HG03159 (cell line): ENCODE data around the gene VCL.
"Not testable (repeated sequence)": the region's sequence is repeated elsewhere in the genome, so short reads cannot be mapped to it uniquely, and the experiment has no call there.

ENCODE experiments used
- ATAC-seq: cut with Tn5 transposase; IDR thresholded peaks from one replicate; pipeline ENCODE4 v1.9.1; 2021; ENCODE audit warnings: mild to moderate bottlenecking, moderate library complexity; ENCODE audit not compliant: unreplicated experiment

The VCL gene

GRCh38 chr10:73971636-73972354, 26.1 kb upstream of the VCL start:
- ATAC-seq: no peak

- ATAC-seq: no peak
Measured at GRCh38 chr10:73973427-73973826, 24.5 kb upstream of the VCL start.

- ATAC-seq: no peak
Measured at GRCh38 chr10:73974309-73974946, 23.5 kb upstream of the VCL start.

GRCh38 chr10:73975388-73975787, 22.5 kb upstream of the VCL start:
- no peak for ATAC-seq

- no peak for ATAC-seq
Measured at GRCh38 chr10:73979141-73979808, 18.6 kb upstream of the VCL start.

- ATAC-seq: no peak
Measured at GRCh38 chr10:73979809-73980433, 18.0 kb upstream of the VCL start.

- ATAC-seq: no peak
Measured at GRCh38 chr10:73981812-73982211, 16.1 kb upstream of the VCL start.

- ATAC-seq: no peak
Measured at GRCh38 chr10:73983096-73984047, 14.5 kb upstream of the VCL start.

GRCh38 chr10:73989594-73990150, 8.2 kb upstream of the VCL start:
- ATAC-seq: no peak

- no peak for ATAC-seq
Measured at GRCh38 chr10:73991203-73991883, 6.6 kb upstream of the VCL start.

GRCh38 chr10:73991884-73992245, 6.1 kb upstream of the VCL start:
- ATAC-seq: no peak

- no peak for ATAC-seq
Measured at GRCh38 chr10:73992899-73993788, 4.8 kb upstream of the VCL start.

- ATAC-seq: no peak
Measured at GRCh38 chr10:73995035-73995358, 2.9 kb upstream of the VCL start.

GRCh38 chr10:73997461-73997786, 492 bp upstream of the VCL start:
- peak; percentile 68 for ATAC-seq

GRCh38 chr10:73998623-73998928, 660 bp downstream of the VCL start:
- ATAC-seq: no peak

GRCh38 chr10:73998929-73999691, 1.2 kb downstream of the VCL start:
- no peak for ATAC-seq

GRCh38 chr10:73999703-74000102, 1.8 kb downstream of the VCL start:
- no peak for ATAC-seq

- not testable (repeated sequence) for ATAC-seq
Measured at GRCh38 chr10:74000244-74000643, 2.3 kb downstream of the VCL start.
